ENCODE measurements around the gene SDK1. TPM values are rescaled to one million over a fixed set of nuclear protein-coding genes. Genes with fewer than 3 reads are reported as not detected.

Gene SDK1
- total and polyA plus RNA-seq, 8 donors, result 1.6 to 11.2 (median 6.6) TPM

GRCh38 chr7:4132221-4132620, 831.2 kb downstream of the SDK1 start:
- intact Hi-C loops (cut with DNase I; ENCODE audit: low total_unique reads), result no loop called here
- no peak overlapping the region for H3K27ac ChIP-seq
- no peaks in the 10 kb centered on the region for H3K4me1 ChIP-seq
- TF ChIP-seq, protein P1, sequence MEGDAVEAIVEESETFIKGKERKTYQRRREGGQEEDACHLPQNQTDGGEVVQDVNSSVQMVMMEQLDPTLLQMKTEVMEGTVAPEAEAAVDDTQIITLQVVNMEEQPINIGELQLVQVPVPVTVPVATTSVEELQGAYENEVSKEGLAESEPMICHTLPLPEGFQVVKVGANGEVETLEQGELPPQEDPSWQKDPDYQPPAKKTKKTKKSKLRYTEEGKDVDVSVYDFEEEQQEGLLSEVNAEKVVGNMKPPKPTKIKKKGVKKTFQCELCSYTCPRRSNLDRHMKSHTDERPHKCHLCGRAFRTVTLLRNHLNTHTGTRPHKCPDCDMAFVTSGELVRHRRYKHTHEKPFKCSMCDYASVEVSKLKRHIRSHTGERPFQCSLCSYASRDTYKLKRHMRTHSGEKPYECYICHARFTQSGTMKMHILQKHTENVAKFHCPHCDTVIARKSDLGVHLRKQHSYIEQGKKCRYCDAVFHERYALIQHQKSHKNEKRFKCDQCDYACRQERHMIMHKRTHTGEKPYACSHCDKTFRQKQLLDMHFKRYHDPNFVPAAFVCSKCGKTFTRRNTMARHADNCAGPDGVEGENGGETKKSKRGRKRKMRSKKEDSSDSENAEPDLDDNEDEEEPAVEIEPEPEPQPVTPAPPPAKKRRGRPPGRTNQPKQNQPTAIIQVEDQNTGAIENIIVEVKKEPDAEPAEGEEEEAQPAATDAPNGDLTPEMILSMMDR (IDR thresholded peaks at IDR 0.05), result no peak
- no peak for TF ChIP-seq POLR2AphosphoS5 (IDR thresholded peaks at IDR 0.05)
- DNase-seq, result no peak
- WGBS, 5 donors, result 88 to 95% (median 92%) methylated on average over 8 to 14 of the region's 14 CpGs
- no peaks in the 10 kb centered on the region for H3K27me3 ChIP-seq
- H3K36me3 ChIP-seq, result peaks cover 0 to 5% (median 0%) of the 10 kb centered on the region in 4 donors
- H3K9me3 ChIP-seq, result no peaks in the 10 kb centered on the region
- no peak overlapping the region for H3K4me3 ChIP-seq

DNA sequence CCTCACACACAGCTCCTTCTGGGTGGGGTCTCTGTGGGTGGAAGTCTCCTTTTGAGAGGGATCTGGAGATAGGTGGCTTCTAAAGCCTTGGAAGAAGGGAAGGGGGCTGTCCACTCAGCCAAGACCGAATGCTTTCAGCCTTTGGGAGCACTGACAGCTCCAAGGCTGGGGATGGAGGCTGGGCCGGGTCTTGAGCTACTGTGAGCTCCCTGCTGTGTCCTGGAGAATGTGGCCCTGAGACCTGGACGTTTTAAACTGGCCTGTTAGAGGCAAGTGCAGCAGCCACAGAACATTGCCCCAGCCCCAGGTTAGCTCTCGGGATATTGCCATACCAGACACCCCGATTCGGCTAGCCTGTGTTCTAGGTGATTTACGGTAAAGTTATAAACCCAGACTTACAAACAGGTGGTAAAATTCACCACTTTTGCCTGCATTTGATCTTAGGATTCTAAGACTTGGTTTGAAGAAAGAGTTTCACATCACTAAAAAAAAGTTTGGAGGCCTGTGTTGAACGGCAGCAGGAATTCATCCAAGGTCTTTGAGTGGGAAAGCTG, 832.5 kb downstream of the SDK1 start:
- no peaks in the 10 kb centered on the region for H3K4me1 ChIP-seq
- no peak overlapping the region for H3K27ac ChIP-seq
- H3K9me3 ChIP-seq, result no peaks in the 10 kb centered on the region
- no peaks in the 10 kb centered on the region for H3K27me3 ChIP-seq
- no peaks in the 10 kb centered on the region for H3K36me3 ChIP-seq
- DNase-seq, result no peak
- 76 to 85% (median 83%) methylated on average over 8 of the region's 8 CpGs for whole genome bisulfite sequencing, 5 donors
- intact Hi-C loops (cut with DNase I; ENCODE audit: low total_unique reads), result no loop called here
- no peak overlapping the region for H3K4me3 ChIP-seq
- TF ChIP-seq, protein P1 (IDR thresholded peaks at IDR 0.05), result no peak
- TF ChIP-seq POLR2AphosphoS5 (IDR thresholded peaks at IDR 0.05), result no peak
- no peak for TF ChIP-seq EP300 (IDR thresholded peaks at IDR 0.05)
- TF ChIP-seq POLR2A (IDR thresholded peaks at IDR 0.05), result no peak

GRCh38 chr7:4134204-4134603, 833.2 kb downstream of the SDK1 start:
- Histone ChIP-seq H3K27me3 (no peaks in the 10 kb centered on the region), H3K9me3 (no peaks in the 10 kb centered on the region), H3K4me1 (no peaks in the 10 kb centered on the region), H3K36me3 (no peaks in the 10 kb centered on the region), H3K27ac (no peak overlapping the region), H3K4me3 (no peak overlapping the region)
- no peak for DNase-seq
- intact Hi-C loops (cut with DNase I; ENCODE audit: low total_unique reads), result no loop called here
- TF ChIP-seq POLR2AphosphoS5 (IDR thresholded peaks at IDR 0.05) (no peak), POLR2A (IDR thresholded peaks at IDR 0.05) (no peak), EP300 (IDR thresholded peaks at IDR 0.05) (no peak)
- TF ChIP-seq, protein P1 (IDR thresholded peaks at IDR 0.05), result no peak
- WGBS, 5 donors, result 76 to 88% (median 78%) methylated on average over 6 to 7 of the region's 7 CpGs

DNA sequence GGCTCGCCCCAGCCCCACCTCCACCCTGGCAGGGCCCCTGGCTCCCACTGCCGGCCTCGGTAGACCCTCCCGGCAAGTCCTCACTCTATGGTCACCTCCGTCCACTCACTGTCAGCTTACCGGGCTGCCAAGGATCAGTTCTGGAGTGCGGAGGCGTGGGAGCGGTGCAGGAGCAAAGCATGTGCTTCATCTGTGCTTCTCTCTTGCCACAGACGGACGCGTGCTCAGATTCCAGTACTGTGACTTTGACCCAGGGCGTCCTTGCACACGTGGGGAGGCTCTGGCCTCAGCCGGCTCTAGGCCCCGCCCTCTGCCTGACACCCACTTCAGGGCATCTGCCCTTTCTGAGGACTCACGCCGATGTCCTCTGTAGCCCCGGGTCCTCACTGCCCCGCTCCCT, 833.6 kb downstream of the SDK1 start:
- Histone ChIP-seq H3K36me3 (no peaks in the 10 kb centered on the region), H3K4me3 (no peak overlapping the region), H3K27me3 (no peaks in the 10 kb centered on the region), H3K4me1 (no peaks in the 10 kb centered on the region), H3K27ac (no peak overlapping the region), H3K9me3 (no peaks in the 10 kb centered on the region)
- 72 to 95% (median 89%) methylated on average over 17 to 20 of the region's 20 CpGs for WGBS, 5 donors
- DNase-seq, result peak in 1 of 2 donors; percentile 29
- intact Hi-C loops (cut with DNase I; ENCODE audit: low total_unique reads), result no loop called here
- TF ChIP-seq, protein P1 (IDR thresholded peaks at IDR 0.05), result no peak
- no peak for TF ChIP-seq POLR2A (IDR thresholded peaks at IDR 0.05)
- TF ChIP-seq POLR2AphosphoS5 (IDR thresholded peaks at IDR 0.05), result no peak
- no peak for TF ChIP-seq EP300 (IDR thresholded peaks at IDR 0.05)
